SU-DHL-6 (cell line): ENCODE results near the gene COL26A1.

ENCODE experiments used
- CTCF ChIP-seq: fragments of 200-600 bp; sonication (generic); IDR thresholded peaks from one replicate; pipeline ENCODE4 v1.5.1; 2017; ENCODE audit warnings: antibody characterized with exemption, mild to moderate bottlenecking, low read length, moderate library complexity; ENCODE audit not compliant: insufficient read depth, poor library complexity, severe bottlenecking
- EZH2phosphoT487 ChIP-seq: fragments of 200-600 bp; sonication (generic), shearing (Covaris generic); conservative IDR thresholded peaks from 2 replicates; pipeline ENCODE4 v1.6.1; 2018; ENCODE audit warnings: mild to moderate bottlenecking, antibody characterized with exemption, low read length, moderate library complexity, mixed read lengths

- TF ChIP-seq CTCF (no peak), EZH2phosphoT487 (no peak)
These were observed 224.4 kb downstream of the COL26A1 start for GRCh38 chr7:101586906-101587677.
